ENCODE measurements around the gene STAG1.

GRCh38 chr3:136730595-136731273, 21.4 kb downstream of the STAG1 start:
- no peak for TF ChIP-seq POLR2AphosphoS5 (IDR thresholded peaks at IDR 0.05; ENCODE audit: low read depth, low read length)
- TF ChIP-seq POLR2A (IDR thresholded peaks at IDR 0.05; ENCODE audit: low read depth, low read length): no peak
- TF ChIP-seq TAF1 (IDR thresholded peaks at IDR 0.05; ENCODE audit: low read depth, low read length): no peak
- TF ChIP-seq POU2F2 (IDR thresholded peaks at IDR 0.05; ENCODE audit: low read depth, low read length): no peak
- TF ChIP-seq SPI1 (IDR thresholded peaks at IDR 0.05; ENCODE audit: low read depth, low read length): peak; percentile 77
- TF ChIP-seq PAX5 (IDR thresholded peaks at IDR 0.05; ENCODE audit: insufficient read depth, low read length, severe bottlenecking): no peak

Measured in GM12891 (cell line).